Measurements from ENCODE around the gene GNB1.

GNB1 gene

DNA sequence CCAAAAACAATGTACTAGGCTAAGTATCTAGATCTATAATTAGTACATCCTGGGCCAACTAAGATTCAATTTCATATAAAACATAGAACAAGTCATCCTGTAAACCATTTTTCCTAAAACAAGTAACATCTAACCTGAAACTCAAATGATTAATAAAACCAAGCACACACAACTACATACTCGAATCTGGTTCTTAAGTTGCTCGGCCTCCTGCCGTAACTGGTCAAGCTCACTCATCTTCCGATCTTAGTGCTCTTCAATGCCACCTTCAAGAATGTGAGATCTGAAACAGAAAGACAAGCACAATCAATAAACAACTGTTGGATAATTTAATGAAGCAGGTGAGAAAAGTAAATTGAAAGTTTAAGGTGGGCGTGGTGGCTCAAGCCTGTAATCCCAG, 65.7 kb downstream of the GNB1 start:
- Histone ChIP-seq H2AFZ (ENCODE audit: low read depth, low read length) (no peak overlapping the region), H3K4me1 (ENCODE audit: insufficient read depth, low read length) (peaks cover 11% of the 10 kb centered on the region), H3K36me3 (ENCODE audit: insufficient read depth, low read length) (peaks cover 50% of the 10 kb centered on the region), H3K27me3 (ENCODE audit: insufficient read depth, low read length) (no peaks in the 10 kb centered on the region), H3K9me3 (ENCODE audit: low read length) (no peaks in the 10 kb centered on the region), H3K4me3 (ENCODE audit: low read length) (no peak overlapping the region)

DNA sequence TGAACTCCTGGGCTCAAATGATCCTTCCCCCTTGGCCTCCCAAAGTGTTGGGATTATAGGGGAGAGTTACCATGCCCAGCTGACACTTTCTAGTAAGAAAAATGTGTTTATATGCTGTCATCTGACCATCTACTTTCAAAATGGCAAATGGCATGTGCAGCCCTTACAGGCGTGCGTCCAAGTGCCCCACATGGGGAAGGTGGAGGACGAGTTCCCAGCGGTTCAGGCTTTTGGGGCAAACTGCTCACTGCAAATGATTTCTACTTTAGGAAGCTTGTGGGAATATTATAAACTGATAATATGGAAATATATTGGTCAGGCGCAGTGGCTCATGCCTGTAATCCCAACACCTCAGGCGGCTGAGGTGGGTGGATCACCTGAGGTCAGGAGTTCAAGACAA, 71.1 kb downstream of the GNB1 start:
- H3K4me1 ChIP-seq (ENCODE audit: insufficient read depth, low read length), result no peaks in the 10 kb centered on the region
- no peaks in the 10 kb centered on the region for H3K27me3 ChIP-seq (ENCODE audit: insufficient read depth, low read length)
- H2AFZ ChIP-seq (ENCODE audit: low read depth, low read length), result no peak overlapping the region
- H3K4me3 ChIP-seq (ENCODE audit: low read length), result no peak overlapping the region
- H3K9me3 ChIP-seq (ENCODE audit: low read length), result no peaks in the 10 kb centered on the region
- H3K36me3 ChIP-seq (ENCODE audit: insufficient read depth, low read length), result peaks cover 76% of the 10 kb centered on the region

DNA sequence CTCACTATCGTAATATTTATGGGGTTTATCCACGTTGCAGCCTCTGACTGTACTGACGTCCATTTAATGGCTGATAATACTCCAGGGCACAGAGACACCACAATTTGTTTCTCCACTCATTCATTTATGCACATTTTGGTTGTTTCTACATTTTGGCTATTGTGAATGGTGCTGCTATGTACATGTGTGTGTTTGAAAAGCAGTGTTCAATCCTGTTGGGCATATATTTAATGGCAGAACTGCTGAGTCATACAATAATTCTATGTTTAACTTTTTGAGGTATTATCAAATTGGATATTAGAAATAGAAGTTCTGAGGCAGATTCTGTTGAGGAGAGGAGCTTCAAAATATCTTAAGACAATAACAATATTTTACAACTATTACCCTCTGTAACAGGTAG, 73.7 kb downstream of the GNB1 start:
- Histone ChIP-seq H3K4me1 (ENCODE audit: insufficient read depth, low read length) (peaks cover 7% of the 10 kb centered on the region), H3K4me3 (ENCODE audit: low read length) (no peak overlapping the region), H2AFZ (ENCODE audit: low read depth, low read length) (no peak overlapping the region), H3K9me3 (ENCODE audit: low read length) (no peaks in the 10 kb centered on the region), H3K36me3 (ENCODE audit: insufficient read depth, low read length) (peaks cover 73% of the 10 kb centered on the region), H3K27me3 (ENCODE audit: insufficient read depth, low read length) (no peaks in the 10 kb centered on the region)

DNA sequence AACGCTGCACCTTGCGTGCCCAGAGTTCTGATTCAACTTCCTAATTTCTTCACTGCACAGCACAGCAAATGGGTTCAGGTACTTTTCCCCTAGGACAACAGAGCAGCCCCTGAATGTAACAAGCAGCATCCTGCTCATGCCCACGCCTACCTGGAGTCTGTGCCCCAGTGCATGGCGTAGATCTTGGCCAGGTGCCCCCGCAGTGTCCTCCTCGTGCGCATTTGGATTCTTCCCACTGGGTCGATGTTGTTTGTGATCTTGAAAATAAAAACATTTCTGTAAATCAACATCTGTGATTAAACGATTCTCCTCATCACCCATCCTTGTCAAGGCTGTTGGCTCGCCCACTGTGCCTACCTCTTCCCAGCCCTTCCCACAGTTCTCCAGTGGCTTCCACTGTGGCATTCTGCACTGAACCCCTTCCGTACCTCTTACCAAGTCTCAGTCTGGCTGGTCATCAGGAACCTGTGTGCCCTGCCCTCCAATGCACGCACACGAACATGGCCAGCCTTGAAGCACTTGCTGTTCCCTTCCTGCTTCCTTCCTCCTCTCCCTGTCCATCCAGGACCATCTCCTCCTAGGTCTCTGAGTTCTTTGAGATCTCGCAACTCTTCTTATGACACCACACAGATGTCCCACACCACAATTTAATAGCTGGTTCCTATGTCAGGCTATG, 75.1 kb downstream of the GNB1 start:
- Histone ChIP-seq H3K36me3 (ENCODE audit: insufficient read depth, low read length) (peaks cover 69% of the 10 kb centered on the region), H3K4me1 (ENCODE audit: insufficient read depth, low read length) (peaks cover 7% of the 10 kb centered on the region), H3K27me3 (ENCODE audit: insufficient read depth, low read length) (no peaks in the 10 kb centered on the region), H3K9me3 (ENCODE audit: low read length) (no peaks in the 10 kb centered on the region), H2AFZ (ENCODE audit: low read depth, low read length) (no peak overlapping the region), H3K4me3 (ENCODE audit: low read length) (no peak overlapping the region)

DNA sequence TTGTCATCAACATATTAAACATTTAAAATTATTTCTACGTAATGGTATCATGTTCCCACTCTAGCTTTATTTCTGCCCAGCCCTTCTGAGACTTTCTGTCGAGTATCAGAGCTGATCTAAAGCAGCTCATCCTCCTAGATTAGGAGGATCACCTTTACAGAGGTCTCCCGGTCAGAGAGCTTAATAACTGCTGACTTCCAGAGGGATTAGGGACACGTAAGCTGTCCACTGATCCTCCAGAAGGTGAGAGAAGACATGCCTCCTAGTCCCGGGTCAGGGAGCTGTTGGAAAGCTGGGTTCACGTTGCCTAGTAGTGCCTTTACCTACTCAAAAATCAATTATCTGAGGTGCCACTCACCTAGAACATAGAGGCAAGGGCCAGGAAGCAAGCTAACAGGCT, 81.4 kb downstream of the GNB1 start:
- no peak overlapping the region for H3K4me3 ChIP-seq (ENCODE audit: low read length)
- peaks cover 72% of the 10 kb centered on the region for H3K36me3 ChIP-seq (ENCODE audit: insufficient read depth, low read length)
- no peaks in the 10 kb centered on the region for H3K27me3 ChIP-seq (ENCODE audit: insufficient read depth, low read length)
- peaks cover 7% of the 10 kb centered on the region for H3K4me1 ChIP-seq (ENCODE audit: insufficient read depth, low read length)
- H2AFZ ChIP-seq (ENCODE audit: low read depth, low read length), result no peak overlapping the region
- H3K9me3 ChIP-seq (ENCODE audit: low read length), result no peaks in the 10 kb centered on the region

DNA sequence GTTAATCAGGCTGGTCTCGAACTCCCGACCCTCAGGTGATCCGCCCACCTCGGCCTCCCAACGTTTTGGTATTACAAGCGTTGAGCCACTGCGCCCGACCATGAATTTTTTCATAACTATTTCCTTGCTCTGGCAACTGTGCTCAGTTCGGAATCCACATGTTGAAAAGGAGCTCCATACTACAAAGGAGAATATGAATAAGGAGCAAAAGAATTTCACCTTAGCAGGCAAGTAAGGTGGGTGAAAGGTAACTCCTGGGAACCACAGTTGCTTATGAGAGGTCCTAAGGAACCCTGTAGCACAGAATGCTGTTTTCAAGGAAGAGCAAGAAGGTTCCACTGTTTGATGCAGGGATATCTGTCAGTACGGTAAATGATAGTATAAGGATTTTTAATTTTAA, 82.7 kb downstream of the GNB1 start:
- Histone ChIP-seq H3K9me3 (ENCODE audit: low read length) (no peaks in the 10 kb centered on the region), H3K27me3 (ENCODE audit: insufficient read depth, low read length) (no peaks in the 10 kb centered on the region), H3K4me1 (ENCODE audit: insufficient read depth, low read length) (peaks cover 1% of the 10 kb centered on the region), H3K36me3 (ENCODE audit: insufficient read depth, low read length) (peaks cover 76% of the 10 kb centered on the region), H2AFZ (ENCODE audit: low read depth, low read length) (no peak overlapping the region), H3K4me3 (ENCODE audit: low read length) (no peak overlapping the region)

DNA sequence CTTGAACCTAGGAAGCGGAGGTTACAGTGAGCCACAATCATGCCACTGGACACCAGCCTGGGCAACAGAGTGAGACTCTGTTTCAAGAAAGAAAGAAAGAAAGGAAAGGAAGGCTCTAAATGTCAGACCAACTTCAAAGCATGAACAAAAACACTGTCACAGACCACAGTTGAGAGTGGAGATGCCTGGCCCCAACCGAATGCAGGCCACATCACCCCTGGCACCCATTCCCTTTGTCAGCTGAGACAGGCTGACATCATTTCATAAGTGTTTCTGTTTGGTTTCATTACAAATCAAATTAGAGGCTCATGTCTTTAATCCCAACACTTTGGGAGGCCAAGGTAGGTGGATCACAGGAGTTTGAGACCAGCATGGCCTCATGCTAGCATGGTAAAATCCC, 84.0 kb downstream of the GNB1 start:
- Histone ChIP-seq H3K36me3 (ENCODE audit: insufficient read depth, low read length) (peaks cover 77% of the 10 kb centered on the region), H3K9me3 (ENCODE audit: low read length) (no peaks in the 10 kb centered on the region), H2AFZ (ENCODE audit: low read depth, low read length) (no peak overlapping the region), H3K4me1 (ENCODE audit: insufficient read depth, low read length) (peaks cover 5% of the 10 kb centered on the region), H3K27me3 (ENCODE audit: insufficient read depth, low read length) (no peaks in the 10 kb centered on the region), H3K4me3 (ENCODE audit: low read length) (no peak overlapping the region)

DNA sequence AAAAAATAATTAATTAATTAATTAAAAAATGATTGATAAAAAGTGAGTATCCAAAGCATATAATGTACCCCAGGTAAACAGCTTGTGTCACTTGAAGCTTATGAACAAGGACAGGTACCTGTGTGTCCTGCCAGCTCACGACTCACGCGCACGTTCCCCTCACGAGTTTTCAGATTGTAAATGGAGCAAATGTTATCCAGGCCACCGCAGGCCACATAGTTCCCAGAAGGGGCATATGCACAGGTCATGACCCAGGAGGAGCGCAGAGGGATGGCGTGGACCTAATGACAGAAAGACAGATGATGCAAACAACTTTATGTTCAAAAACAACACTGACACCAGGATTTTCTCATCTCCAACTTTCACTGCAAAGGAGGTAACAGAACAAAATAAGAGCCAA, 86.6 kb downstream of the GNB1 start:
- Histone ChIP-seq H3K36me3 (ENCODE audit: insufficient read depth, low read length) (peaks cover 80% of the 10 kb centered on the region), H3K9me3 (ENCODE audit: low read length) (no peaks in the 10 kb centered on the region), H3K4me1 (ENCODE audit: insufficient read depth, low read length) (peaks cover 12% of the 10 kb centered on the region), H2AFZ (ENCODE audit: low read depth, low read length) (no peak overlapping the region), H3K27me3 (ENCODE audit: insufficient read depth, low read length) (no peaks in the 10 kb centered on the region), H3K4me3 (ENCODE audit: low read length) (no peak overlapping the region)

DNA sequence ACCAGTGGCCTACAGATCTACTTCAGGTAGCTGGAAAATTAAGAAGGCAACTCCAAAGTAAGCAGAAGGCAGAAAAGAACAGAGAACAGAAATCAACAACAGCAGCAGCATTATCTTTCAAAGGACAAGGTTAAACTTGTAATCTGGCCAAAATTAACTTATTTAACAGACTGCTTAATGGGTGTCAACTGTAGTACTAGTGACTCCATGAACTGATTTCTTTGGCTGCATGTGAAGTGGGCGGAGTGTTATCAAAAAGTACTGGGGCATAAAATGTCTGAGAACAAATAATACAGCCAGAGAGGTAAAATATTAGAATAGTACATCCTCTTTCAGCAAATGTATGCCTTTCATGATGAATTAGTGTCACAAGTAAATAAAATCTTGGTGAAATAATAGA, 88.0 kb downstream of the GNB1 start:
- Histone ChIP-seq H3K36me3 (ENCODE audit: insufficient read depth, low read length) (peaks cover 80% of the 10 kb centered on the region), H3K9me3 (ENCODE audit: low read length) (no peaks in the 10 kb centered on the region), H3K4me1 (ENCODE audit: insufficient read depth, low read length) (peaks cover 12% of the 10 kb centered on the region)

DNA sequence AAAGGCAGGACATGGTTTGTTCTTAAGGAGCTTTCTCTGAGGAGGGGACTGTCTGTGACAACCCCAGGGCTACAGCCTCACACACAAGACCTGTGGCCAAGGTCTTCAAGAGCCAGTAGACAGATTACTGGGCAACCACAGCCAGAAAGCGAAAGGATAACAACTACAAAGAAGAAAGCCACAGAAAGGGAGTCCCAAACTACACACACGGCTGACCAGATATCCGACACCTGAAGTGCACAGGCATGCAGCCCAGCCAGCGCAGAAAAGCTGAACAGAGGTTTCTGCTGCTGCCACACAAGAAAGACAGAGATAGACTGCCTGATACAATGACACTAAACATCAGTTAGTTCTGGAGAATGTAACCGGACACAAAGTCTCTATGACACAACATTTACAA, 91.2 kb downstream of the GNB1 start:
- peaks cover 82% of the 10 kb centered on the region for H3K36me3 ChIP-seq (ENCODE audit: insufficient read depth, low read length)
- no peaks in the 10 kb centered on the region for H3K27me3 ChIP-seq (ENCODE audit: insufficient read depth, low read length)
- H2AFZ ChIP-seq (ENCODE audit: low read depth, low read length), result no peak overlapping the region
- H3K4me1 ChIP-seq (ENCODE audit: insufficient read depth, low read length), result peaks cover 10% of the 10 kb centered on the region
- no peaks in the 10 kb centered on the region for H3K9me3 ChIP-seq (ENCODE audit: low read length)
- H3K4me3 ChIP-seq (ENCODE audit: low read length), result no peak overlapping the region

More for the DNA sequence above, 88.0 kb downstream of the GNB1 start:
- Histone ChIP-seq H3K27me3 (ENCODE audit: insufficient read depth, low read length) (no peaks in the 10 kb centered on the region), H2AFZ (ENCODE audit: low read depth, low read length) (no peak overlapping the region), H3K4me3 (ENCODE audit: low read length) (no peak overlapping the region)

DNA sequence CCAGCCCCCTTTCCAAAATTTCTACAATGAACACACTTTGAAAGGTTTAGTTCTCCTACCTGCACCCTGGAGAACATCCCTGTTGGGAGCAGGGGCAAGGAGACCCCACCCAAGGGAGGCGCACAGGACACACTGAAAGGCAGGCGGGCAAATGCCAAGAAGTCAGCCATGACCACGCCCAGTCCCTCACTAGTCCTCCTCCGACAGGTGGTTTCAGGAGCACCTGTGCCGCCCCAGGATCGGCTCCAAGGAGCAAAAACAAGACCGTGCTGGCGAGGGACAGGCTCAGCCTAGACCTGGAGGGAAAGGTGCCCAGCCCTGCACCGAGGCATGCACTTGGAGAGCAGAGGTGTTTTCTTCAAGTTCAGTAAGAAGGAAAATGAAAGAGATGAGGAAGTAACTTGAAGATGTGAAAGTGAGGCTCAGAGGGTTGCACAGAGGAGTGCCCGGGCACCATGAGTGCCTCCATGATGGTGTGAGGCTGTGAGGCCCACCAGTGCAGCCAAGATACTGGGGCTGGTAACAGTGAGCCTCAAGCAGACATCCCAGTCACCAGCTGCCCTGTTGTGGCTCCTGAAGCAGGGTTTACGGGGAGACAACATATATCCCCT, 93.1 kb downstream of the GNB1 start:
- H2AFZ ChIP-seq (ENCODE audit: low read depth, low read length), result no peak overlapping the region
- H3K4me1 ChIP-seq (ENCODE audit: insufficient read depth, low read length), result peaks cover 10% of the 10 kb centered on the region
- no peaks in the 10 kb centered on the region for H3K9me3 ChIP-seq (ENCODE audit: low read length)
- no peak overlapping the region for H3K4me3 ChIP-seq (ENCODE audit: low read length)
- no peaks in the 10 kb centered on the region for H3K27me3 ChIP-seq (ENCODE audit: insufficient read depth, low read length)
- H3K36me3 ChIP-seq (ENCODE audit: insufficient read depth, low read length), result peaks cover 85% of the 10 kb centered on the region

DNA sequence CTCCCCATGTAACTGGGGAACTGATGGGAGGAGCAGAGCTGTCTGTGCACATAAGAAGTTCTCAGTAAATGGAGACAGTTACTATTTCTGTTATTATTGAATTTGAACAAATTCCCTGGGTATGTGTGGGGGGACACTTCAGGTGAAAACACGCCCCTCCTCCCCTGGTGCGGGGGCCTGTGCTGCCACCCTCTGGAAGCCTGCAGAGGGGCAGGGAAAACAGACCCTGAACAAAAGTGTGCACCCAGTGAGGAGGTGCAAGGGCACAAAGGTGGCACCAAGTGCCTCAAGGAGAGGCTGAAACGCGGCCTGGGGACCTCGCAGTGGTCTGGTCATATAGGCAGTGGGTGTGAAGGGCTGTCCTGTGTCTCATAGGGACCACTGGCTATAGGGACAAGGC, 94.4 kb downstream of the GNB1 start:
- Histone ChIP-seq H3K4me1 (ENCODE audit: insufficient read depth, low read length) (peaks cover 2% of the 10 kb centered on the region), H3K9me3 (ENCODE audit: low read length) (no peaks in the 10 kb centered on the region), H3K27me3 (ENCODE audit: insufficient read depth, low read length) (no peaks in the 10 kb centered on the region), H2AFZ (ENCODE audit: low read depth, low read length) (no peak overlapping the region), H3K36me3 (ENCODE audit: insufficient read depth, low read length) (peaks cover 85% of the 10 kb centered on the region), H3K4me3 (ENCODE audit: low read length) (no peak overlapping the region)

DNA sequence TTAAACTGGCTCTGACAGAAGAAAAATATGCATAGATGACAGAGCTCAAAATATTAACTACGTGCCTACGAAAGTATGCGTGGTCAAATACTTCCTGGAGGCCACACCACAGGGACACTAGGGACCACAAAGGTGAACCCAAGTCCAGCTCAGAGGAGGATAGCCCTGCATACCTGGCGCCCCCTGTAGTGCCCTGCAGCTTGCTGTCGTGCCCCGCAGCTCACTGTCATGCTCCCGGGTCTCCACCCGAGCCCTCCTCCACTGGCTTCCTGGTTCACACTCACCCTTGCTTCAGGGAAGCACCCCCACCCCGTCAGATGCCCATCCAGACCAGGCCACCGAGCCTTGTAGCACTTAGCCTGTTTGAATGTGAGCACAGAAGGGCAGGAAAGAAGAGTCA, 95.9 kb downstream of the GNB1 start:
- H3K4me1 ChIP-seq (ENCODE audit: insufficient read depth, low read length), result no peaks in the 10 kb centered on the region
- H3K4me3 ChIP-seq (ENCODE audit: low read length), result no peak overlapping the region
- no peaks in the 10 kb centered on the region for H3K27me3 ChIP-seq (ENCODE audit: insufficient read depth, low read length)
- no peaks in the 10 kb centered on the region for H3K9me3 ChIP-seq (ENCODE audit: low read length)
- H2AFZ ChIP-seq (ENCODE audit: low read depth, low read length), result no peak overlapping the region
- H3K36me3 ChIP-seq (ENCODE audit: insufficient read depth, low read length), result peaks cover 85% of the 10 kb centered on the region
